ENCODE data around the gene SLC13A5. TPM values are rescaled to one million over a fixed set of nuclear protein-coding genes. Genes with fewer than 3 reads are reported as not detected.

SLC13A5 gene
- total RNA-seq, 4 donors from 2014 or later: 0.34 TPM; not detected in 3

- DNase-seq (ENCODE audit: extremely low spot score): no peak
- WGBS: 17% methylated on average over 14 of the region's 14 CpGs
- peaks cover 0 to 28% (median 23%) of the 10 kb centered on the region in 4 donors for H3K36me3 ChIP-seq
- H3K27me3 ChIP-seq: no peaks in the 10 kb centered on the region
- TF ChIP-seq EP300 (IDR thresholded peaks at IDR 0.05) (no peak), POLR2AphosphoS5 (IDR thresholded peaks at IDR 0.05) (peak; percentile 39 to 46), POLR2A (IDR thresholded peaks at IDR 0.05; ENCODE audit: low read depth) (no peak)
- H3K4me1 ChIP-seq: peaks cover 34 to 66% (median 54%) of the 10 kb centered on the region in 4 donors
- H3K4me3 ChIP-seq: peak within 1 kb of the TSS; percentile 47 to 67 (median 54)
- H3K27ac ChIP-seq (replicated peaks in 1 of 4): peak within 1 kb of the TSS; percentile 74 to 86 (median 81)
- intact Hi-C loops (cut with DNase I): no loop called here
- H3K9me3 ChIP-seq: no peaks in the 10 kb centered on the region
Measured at GRCh38 chr17:6755731-6756184, 42.6 kb upstream of the SLC13A5 start, which contains the start of gene XAF1. Gene XAF1 (plus strand): TSS chr17:6756046. CDS start chr17:6756079, 33 bp downstream.

- no peaks in the 10 kb centered on the region for H3K27me3 ChIP-seq
- peak overlapping the region; percentile 47 to 67 (median 54) for H3K4me3 ChIP-seq
- intact Hi-C loops (cut with DNase I): no loop called here
- peak overlapping the region; percentile 74 to 86 (median 81) for H3K27ac ChIP-seq (replicated peaks in 1 of 4)
- TF ChIP-seq POLR2A (IDR thresholded peaks at IDR 0.05; ENCODE audit: low read depth): no peak
- TF ChIP-seq EP300 (IDR thresholded peaks at IDR 0.05): no peak
- TF ChIP-seq CTCF (IDR thresholded peaks at IDR 0.05): no peak
- no peak for TF ChIP-seq POLR2AphosphoS5 (IDR thresholded peaks at IDR 0.05)
- no peak for DNase-seq (ENCODE audit: extremely low spot score)
- H3K4me1 ChIP-seq: peaks cover 34 to 66% (median 54%) of the 10 kb centered on the region in 4 donors
- no peaks in the 10 kb centered on the region for H3K9me3 ChIP-seq
- peaks cover 0 to 23% (median 18%) of the 10 kb centered on the region in 4 donors for H3K36me3 ChIP-seq
- 41% methylated on average over 5 of the region's 5 CpGs for WGBS
Measured at GRCh38 chr17:6755281-6755680, 42.1 kb upstream of the SLC13A5 start.

GRCh38 chr17:6753546-6753945, 40.4 kb upstream of the SLC13A5 start:
- WGBS: 77% methylated on average over 5 of the region's 6 CpGs
- Histone ChIP-seq H3K36me3 (peaks cover 0 to 7% (median 3%) of the 10 kb centered on the region in 4 donors), H3K4me3 (no peak overlapping the region), H3K27me3 (no peaks in the 10 kb centered on the region), H3K9me3 (no peaks in the 10 kb centered on the region), H3K4me1 (peaks cover 34 to 61% (median 54%) of the 10 kb centered on the region in 4 donors), H3K27ac (replicated peaks in 1 of 4) (peak overlapping the region; percentile 59 to 78 (median 72))
- intact Hi-C loops (cut with DNase I): no loop called here
- no peak for DNase-seq (ENCODE audit: extremely low spot score)
- TF ChIP-seq EP300 (IDR thresholded peaks at IDR 0.05): no peak

- WGBS: 25% methylated on average over 8 of the region's 9 CpGs
- H3K4me3 ChIP-seq: no peak overlapping the region
- H3K4me1 ChIP-seq: peaks cover 31 to 56% (median 51%) of the 10 kb centered on the region in 4 donors
- TF ChIP-seq POLR2A (IDR thresholded peaks at IDR 0.05; ENCODE audit: low read depth) (no peak), CTCF (IDR thresholded peaks at IDR 0.05) (no peak), EP300 (IDR thresholded peaks at IDR 0.05) (no peak), POLR2AphosphoS5 (IDR thresholded peaks at IDR 0.05) (peak in 1 of 2 donors; percentile 20)
- intact Hi-C loops (cut with DNase I): no loop called here
- no peaks in the 10 kb centered on the region for H3K27me3 ChIP-seq
- DNase-seq (ENCODE audit: extremely low spot score): no peak
- H3K9me3 ChIP-seq: no peaks in the 10 kb centered on the region
- H3K27ac ChIP-seq (replicated peaks in 1 of 4): peak overlapping the region; percentile 59 to 78 (median 72)
- peaks cover 0 to 2% (median under 1%) of the 10 kb centered on the region in 4 donors for H3K36me3 ChIP-seq
Measured at GRCh38 chr17:6753006-6753445, 39.9 kb upstream of the SLC13A5 start.

- no peaks in the 10 kb centered on the region for H3K36me3 ChIP-seq
- peaks cover 24 to 49% (median 44%) of the 10 kb centered on the region in 4 donors for H3K4me1 ChIP-seq
- WGBS: 44% methylated on average over 7 of the region's 7 CpGs
- DNase-seq (ENCODE audit: extremely low spot score): no peak
- no peaks in the 10 kb centered on the region for H3K9me3 ChIP-seq
- intact Hi-C loops (cut with DNase I): no loop called here
- TF ChIP-seq POLR2A (IDR thresholded peaks at IDR 0.05; ENCODE audit: low read depth): no peak
- TF ChIP-seq EP300 (IDR thresholded peaks at IDR 0.05): no peak
- TF ChIP-seq CTCF (IDR thresholded peaks at IDR 0.05): no peak
- TF ChIP-seq POLR2AphosphoS5 (IDR thresholded peaks at IDR 0.05): peak; percentile 25 to 50
- no peak overlapping the region for H3K4me3 ChIP-seq
- H3K27me3 ChIP-seq: no peaks in the 10 kb centered on the region
- peak overlapping the region; percentile 59 to 78 (median 72) for H3K27ac ChIP-seq (replicated peaks in 1 of 4)
Measured at GRCh38 chr17:6752068-6752909, 39.1 kb upstream of the SLC13A5 start.

Data from esophagus muscularis mucosa (tissue), 4 donors.